GM18873 (cell line): ENCODE measurements around the gene KRTAP4-9.
"Not testable (repeated sequence)": the region's sequence is repeated elsewhere in the genome, so short reads cannot be mapped to it uniquely, and the experiment has no call there.

Source experiments
- ATAC-seq: cut with Tn5 transposase; IDR thresholded peaks from one replicate; pipeline ENCODE4 v1.9.1; 2021; ENCODE audit warnings: mild to moderate bottlenecking, moderate library complexity, moderate number of reproducible peaks; ENCODE audit not compliant: unreplicated experiment, low FRiP score

Gene KRTAP4-9

GRCh38 chr17:41088760-41089352 lies 16.3 kb upstream of the KRTAP4-9 start:
- not testable (repeated sequence) for ATAC-seq

- ATAC-seq = no peak
These were observed 9.1 kb upstream of the KRTAP4-9 start for GRCh38 chr17:41096055-41096454.

GRCh38 chr17:41098042-41098441 lies 7.1 kb upstream of the KRTAP4-9 start, which contains the start of gene KRTAP4-8:
KRTAP4-8 (minus strand) TSS chr17:41098142; CDS start chr17:41098084, 58 bp downstream.
- ATAC-seq = no peak

GRCh38 chr17:41098481-41098880 lies 6.7 kb upstream of the KRTAP4-9 start:
- ATAC-seq = no peak

- not testable (repeated sequence) for ATAC-seq
These were observed 5.3 kb upstream of the KRTAP4-9 start for GRCh38 chr17:41099682-41100480.

GRCh38 chr17:41101586-41102259 lies 3.5 kb upstream of the KRTAP4-9 start, which contains the start of gene KRTAP4-16:
KRTAP4-16 (minus strand) TSS chr17:41102209; CDS start chr17:41102209, 0 bp downstream.
- no peak for ATAC-seq

GRCh38 chr17:41103896-41104295 lies 1.3 kb upstream of the KRTAP4-9 start:
- no peak for ATAC-seq

- ATAC-seq = not testable (repeated sequence)
These were observed 677 bp upstream of the KRTAP4-9 start for GRCh38 chr17:41104386-41105038.

- no peak for ATAC-seq
These were observed 2.8 kb downstream of the KRTAP4-9 start for GRCh38 chr17:41107941-41108450.

GRCh38 chr17:41108728-41109386 lies 3.7 kb downstream of the KRTAP4-9 start:
- not testable (repeated sequence) for ATAC-seq

- no peak for ATAC-seq
These were observed 6.1 kb downstream of the KRTAP4-9 start for GRCh38 chr17:41111151-41111885.

- ATAC-seq = no peak
These were observed 11.1 kb downstream of the KRTAP4-9 start for GRCh38 chr17:41116297-41116696.

- ATAC-seq = not testable (repeated sequence)
These were observed 12.7 kb downstream of the KRTAP4-9 start, which contains the start of gene KRTAP4-11 for GRCh38 chr17:41117846-41118386. KRTAP4-11 (minus strand) TSS chr17:41118373; CDS start chr17:41118315, 58 bp downstream.

- no peak for ATAC-seq
These were observed 13.5 kb downstream of the KRTAP4-9 start for GRCh38 chr17:41118721-41119120.

GRCh38 chr17:41119696-41120690 lies 14.8 kb downstream of the KRTAP4-9 start:
- not testable (repeated sequence) for ATAC-seq

GRCh38 chr17:41121742-41122141 lies 16.6 kb downstream of the KRTAP4-9 start:
- no peak for ATAC-seq

- ATAC-seq = not testable (repeated sequence)
These were observed 18.3 kb downstream of the KRTAP4-9 start for GRCh38 chr17:41123292-41123990.
